ENCODE data around the gene RASAL2.
"Not testable (repeated sequence)": the region's sequence is repeated elsewhere in the genome, so short reads cannot be mapped to it uniquely, and the experiment has no call there.

Gene RASAL2

DNA sequence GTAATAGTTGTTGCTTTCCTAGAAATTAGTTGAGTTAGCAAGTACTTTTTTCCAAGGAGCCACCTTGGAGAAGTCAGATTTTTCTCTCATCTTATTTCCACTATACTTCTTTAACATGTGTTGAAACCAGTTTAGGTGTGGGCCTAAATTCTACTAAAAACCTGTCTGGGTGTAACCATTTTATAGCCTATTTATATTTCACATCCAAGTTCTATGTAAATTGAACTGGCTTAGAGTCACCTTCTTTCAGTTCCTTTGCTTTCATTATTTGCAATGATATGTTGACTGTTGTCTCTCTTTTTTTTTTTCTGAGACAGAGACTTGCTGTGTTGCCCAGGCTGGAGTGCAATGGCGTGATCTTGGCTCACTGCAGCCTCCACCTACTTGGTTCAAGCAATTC, 207.2 kb downstream of the RASAL2 start:
- DNase-seq: no peak

- DNase-seq: no peak
These were observed 213.4 kb downstream of the RASAL2 start for GRCh38 chr1:178307264-178307663.

- DNase-seq: no peak
These were observed 214.5 kb downstream of the RASAL2 start for GRCh38 chr1:178308438-178308837.

GRCh38 chr1:178310685-178311105, 216.8 kb downstream of the RASAL2 start:
- DNase-seq: peak; percentile 5

GRCh38 chr1:178311164-178311563, 217.3 kb downstream of the RASAL2 start:
- DNase-seq: no peak

DNA sequence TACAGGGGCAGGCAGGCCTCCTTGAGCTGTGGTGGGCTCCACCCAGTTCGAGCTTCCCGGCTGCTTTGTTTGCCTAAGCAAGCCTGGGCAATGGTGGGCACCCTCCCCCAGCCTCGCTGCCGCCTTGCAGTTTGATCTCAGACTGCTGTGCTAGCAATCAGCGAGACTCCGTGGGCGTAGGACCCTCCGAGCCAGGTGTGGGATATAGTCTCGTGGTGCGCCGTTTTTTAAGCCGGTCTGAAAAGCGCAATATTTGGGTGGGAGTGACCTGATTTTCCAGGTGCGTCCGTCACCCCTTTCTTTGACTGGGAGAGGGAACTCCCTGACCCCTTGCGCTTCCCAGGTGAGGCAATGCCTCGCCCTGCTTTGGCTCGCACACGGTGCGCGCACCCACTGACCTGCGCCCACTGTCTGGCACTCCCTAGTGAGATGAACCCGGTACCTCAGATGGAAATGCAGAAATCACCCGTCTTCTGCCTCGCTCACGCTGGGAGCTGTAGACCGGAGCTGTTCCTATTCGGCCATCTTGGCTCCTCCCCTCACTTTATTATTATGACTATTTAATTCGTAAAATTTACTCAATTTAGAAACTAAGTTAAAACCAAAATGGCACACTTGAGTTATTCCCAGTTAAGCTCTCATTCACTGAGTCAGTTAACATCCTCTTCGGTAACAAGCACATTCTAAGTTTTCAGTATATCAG, 226.5 kb downstream of the RASAL2 start:
- not testable (repeated sequence) for DNase-seq

GRCh38 chr1:178323067-178323466, 229.2 kb downstream of the RASAL2 start:
- no peak for DNase-seq

- DNase-seq: no peak
These were observed 230.1 kb downstream of the RASAL2 start for GRCh38 chr1:178324003-178324402.

DNA sequence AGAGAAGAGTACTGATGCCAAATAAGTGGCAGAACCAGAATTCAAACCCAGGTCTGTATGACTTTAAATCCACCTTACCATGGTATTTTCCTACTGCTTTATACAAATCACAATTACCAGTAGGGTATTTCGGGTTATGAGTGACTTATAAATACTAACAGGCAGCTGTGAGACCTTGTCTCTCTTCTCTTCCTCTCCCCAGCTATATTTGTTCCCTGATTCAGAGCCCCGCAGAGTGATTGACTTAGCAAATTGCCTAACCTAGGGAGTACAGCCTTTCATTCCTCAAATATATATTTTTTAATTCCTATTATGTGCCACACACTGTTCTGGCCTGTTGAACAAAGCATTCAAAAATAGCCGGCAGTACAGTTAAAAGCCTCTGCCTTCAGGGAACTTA, 234.8 kb downstream of the RASAL2 start:
- no peak for DNase-seq

DNA sequence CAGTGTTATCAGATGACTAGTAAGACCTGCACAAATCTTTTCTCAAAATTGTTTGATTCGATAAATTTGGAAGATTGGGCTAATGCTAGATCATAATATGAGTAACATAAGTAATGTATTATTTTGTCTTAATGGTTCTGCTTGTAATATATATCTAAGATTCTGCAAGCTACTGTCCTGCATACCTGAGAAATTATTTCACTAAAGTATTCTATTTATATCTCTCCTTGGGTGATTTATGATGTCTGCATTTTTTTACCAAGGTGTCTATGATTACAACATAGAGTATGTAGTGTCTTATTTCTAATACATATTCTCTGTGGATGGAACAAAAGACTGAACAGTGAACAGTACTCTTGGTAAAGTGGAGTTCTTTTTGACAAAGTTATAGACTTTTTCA, 236.2 kb downstream of the RASAL2 start:
- DNase-seq: no peak

- DNase-seq: no peak
These were observed 237.1 kb downstream of the RASAL2 start for GRCh38 chr1:178330848-178331497.

DNA sequence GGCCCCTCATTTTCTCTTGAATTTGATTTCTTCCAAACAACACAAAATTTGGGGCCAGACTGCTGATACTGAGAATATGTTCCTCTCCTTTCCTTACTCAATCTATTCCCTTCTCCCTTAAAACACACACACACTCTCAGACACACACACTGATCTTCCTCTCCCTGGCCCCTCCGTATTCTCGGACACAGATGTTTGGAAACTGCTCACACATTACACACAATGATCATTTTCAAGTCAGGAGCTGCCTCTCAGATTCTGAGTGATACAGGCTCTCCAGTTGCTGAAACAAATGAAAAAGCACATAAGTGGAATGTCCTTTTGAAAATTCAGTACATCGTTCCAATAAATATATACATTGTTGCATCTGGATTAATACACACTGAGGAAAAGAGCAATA, 241.5 kb downstream of the RASAL2 start:
- DNase-seq: no peak

DNA sequence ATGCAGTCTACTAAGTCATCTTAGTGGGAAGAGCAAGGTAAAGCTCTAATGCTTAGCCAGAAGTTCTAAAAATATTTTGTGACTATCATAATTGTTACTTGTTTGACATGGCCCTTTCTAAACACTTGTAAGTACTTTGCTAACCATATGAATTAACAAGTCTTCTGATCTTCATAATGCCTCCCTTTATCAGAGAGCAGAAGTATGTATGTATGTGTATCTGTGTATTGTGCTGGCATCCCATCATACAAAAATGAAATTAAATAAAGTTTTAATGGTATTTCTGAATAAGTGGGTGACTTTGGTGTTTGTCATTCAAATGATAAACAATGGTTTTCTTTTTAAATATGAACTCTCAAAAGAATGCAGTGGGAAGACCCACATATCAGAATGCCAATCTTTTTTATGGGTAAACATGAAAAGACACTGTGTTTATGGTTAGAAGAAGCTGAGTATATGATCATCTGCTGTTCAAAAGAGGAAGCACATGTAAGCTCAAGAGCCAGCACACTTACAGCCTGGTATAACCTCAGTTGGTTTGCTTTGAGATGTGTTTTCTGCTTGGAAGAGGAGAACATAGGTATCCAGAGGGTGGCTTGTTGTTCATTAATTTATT, 243.3 kb downstream of the RASAL2 start:
- no peak for DNase-seq

- DNase-seq: no peak
These were observed 245.9 kb downstream of the RASAL2 start for GRCh38 chr1:178339834-178340233.

GRCh38 chr1:178341261-178341956, 247.5 kb downstream of the RASAL2 start:
- DNase-seq: no peak

DNA sequence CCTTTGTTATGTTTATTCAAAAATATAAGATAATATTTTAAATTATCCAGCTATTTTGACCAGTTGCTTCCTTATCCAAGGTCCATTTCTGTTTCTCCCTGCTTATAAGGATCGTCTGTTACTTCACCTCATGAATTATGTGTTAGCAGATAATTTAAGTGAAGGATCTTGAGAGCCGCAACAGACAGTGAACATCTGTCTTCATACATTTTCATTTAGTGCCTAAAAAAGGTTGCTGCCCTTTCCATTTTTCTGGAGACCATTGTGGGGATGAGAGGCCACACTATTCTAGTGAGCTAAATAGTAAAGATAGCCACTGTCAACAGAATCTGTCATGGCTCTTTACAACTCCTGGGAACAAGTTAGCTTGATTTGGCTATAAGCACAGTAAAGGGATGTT, 248.8 kb downstream of the RASAL2 start:
- DNase-seq: no peak

GRCh38 chr1:178344513-178345091, 250.7 kb downstream of the RASAL2 start:
- DNase-seq: no peak

DNA sequence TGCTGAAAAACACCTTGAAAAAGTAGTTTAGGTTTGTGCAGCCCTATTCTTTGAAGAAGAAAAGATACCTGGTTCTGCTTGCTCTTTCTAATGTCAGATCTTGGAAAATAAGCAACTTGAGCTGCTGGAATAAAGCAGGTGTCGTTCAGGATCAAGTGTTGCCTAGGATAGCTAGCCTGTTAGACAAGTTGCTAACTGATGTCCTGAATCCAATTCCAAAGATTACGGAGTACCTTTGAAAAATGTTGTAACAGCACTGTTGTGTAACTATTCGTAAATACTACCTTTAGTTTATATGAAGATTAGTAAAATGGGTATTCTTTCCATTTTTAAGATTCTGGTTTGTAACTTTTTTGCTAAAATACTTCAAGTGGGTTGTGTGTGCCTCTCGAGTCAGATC, 251.3 kb downstream of the RASAL2 start:
- no peak for DNase-seq

DNA sequence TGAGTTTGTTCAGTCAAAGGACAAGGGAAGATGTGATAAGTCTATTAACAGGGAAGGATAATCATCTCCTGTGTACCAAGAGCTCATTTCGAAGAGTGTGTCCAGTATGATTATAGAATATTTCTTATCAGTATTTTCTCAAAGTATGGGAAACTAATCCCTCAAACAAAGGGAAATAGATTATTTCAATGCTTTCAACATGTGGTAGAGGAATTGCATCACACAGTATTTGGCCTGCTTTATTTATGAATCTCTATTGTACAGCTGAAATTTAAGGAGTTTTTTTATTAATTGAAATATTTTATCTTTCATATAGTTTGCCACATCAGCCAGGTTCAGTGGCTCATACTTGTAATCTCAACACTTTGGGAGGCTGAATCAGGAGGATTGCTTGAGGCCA, 251.9 kb downstream of the RASAL2 start:
- DNase-seq: no peak

GRCh38 chr1:178349801-178350200, 255.9 kb downstream of the RASAL2 start:
- DNase-seq: no peak

DNA sequence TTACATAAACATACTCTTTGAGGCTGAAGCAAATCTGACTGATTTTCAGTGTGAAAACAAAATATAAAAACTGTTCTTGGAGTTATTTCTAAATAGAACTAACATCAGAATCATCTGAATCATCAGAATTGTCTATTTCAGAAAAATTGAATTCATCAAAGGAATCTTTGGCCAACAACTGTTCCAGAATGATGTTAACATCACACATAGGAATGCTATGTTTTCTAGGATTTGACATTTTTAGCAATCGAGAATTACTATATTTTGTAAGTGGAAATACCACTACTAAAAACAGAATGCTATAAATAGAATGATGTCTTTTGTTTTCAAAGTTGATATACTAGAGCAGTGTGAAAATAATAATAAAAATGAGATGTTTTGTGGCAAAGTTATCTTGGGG, 258.0 kb downstream of the RASAL2 start:
- not testable (repeated sequence) for DNase-seq

- DNase-seq: no peak
These were observed 259.0 kb downstream of the RASAL2 start for GRCh38 chr1:178352790-178353416.

DNA sequence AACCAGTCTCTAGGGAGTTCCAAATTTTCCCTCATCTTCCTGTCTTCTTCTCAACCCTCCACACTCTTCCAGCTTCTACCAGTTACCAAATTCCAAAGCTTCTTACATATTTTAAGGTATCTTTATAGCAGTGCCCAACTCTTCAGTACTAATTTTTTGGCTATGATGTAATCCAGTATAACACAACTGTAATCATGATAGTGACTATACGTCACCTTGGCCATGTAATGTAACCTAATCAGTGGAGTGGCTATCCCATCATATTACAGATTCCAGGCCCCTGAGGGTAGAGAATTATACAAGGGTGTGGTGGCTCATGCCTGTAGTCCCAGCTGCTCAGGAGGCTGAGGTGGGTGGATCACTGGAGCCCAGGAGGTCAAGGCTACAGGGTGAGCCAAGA, 259.6 kb downstream of the RASAL2 start:
- no peak for DNase-seq
